GM19455 (cell line): ENCODE measurements around the gene MFAP3L.

Source experiments
- ATAC-seq: cut with Tn5 transposase; IDR thresholded peaks from one replicate; pipeline ENCODE4 v1.9.1; 2021; ENCODE audit not compliant: unreplicated experiment

Gene MFAP3L

DNA sequence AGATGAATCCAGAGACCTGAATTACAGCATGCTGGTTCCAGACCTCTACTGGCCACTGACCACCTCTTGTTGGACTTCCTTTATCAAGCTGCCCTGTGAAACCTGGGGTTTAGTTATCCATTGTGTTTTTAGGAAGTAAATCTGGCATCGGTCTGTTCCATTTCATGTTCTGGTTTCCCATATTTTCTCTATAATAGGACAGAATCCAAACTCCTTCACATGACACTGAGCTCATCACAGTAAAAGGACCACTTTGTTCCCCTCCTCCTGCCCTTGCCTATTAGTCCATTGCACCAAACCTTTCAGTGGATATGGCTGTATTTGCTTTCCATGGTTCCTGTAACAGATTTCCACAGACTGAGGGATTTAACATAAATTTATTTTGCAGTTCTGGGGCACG lies 4.0 kb downstream of the MFAP3L start:
- ATAC-seq: no peak

DNA sequence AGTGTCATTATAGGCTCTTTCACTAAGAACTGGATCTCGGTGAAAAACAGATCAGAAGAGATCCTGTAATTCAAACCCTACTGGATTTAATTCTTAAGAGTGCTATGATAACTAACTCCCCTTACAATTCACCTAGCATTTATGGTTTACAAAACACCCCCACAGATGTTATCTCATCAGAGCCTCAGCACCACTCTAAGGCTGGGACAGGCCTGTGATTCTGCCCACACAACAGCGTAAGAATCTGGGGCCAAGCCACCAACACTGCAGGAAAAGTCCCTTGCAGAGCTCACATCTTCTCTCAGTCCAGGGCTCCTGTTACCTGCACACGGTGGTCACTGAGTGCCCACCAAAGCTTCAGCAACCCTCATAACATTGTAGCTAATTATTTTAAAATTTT lies 8.9 kb downstream of the MFAP3L start:
- no peak for ATAC-seq

DNA sequence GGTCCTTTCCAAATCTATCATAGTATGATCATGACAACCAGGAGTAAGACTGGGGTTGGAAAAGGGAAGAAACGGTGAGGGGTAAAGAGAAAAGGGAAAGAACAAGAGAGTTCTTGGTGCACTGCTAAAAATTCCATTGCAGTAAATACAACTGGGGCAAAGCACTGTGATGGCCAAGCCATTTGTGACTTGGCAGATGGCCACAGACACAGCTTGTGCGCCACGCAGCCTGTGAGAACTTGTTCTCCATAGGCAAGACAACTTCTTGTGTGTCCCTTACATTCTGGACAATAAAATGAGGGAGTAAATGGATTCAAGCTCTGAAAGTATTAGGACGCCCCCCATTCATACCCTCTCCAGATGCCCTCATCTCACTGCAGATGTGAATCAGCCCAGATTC lies 10.9 kb downstream of the MFAP3L start:
- ATAC-seq: no peak

DNA sequence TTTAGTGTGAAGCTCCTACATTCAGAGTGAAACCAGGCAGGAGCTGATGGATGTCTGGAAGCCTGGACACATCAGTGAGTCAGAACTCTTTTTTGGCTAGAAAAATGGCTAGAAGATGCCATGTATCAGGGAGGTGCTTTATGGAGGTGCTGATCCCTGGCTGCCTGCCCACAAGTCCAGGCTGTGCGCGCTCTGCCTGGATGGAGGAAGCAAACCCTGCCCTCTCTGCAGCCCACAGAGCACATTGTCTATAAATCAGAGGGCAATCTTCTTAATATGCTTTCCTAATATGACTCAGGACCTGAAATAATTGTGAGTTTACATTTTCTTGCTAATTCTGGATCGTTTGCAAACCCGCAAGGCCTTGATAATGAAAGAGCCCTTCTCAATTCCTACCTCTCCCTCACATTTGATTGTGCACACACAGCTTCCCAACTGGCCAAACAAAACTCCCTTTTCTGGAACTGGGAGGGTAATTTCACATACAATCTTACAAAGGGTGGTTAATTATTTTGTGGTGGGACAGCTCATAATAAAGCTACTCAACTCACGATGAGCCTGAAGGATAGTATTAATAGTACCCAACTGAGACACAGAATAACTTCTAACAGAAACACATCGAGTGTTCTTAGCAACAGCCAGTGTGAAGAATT lies 11.7 kb downstream of the MFAP3L start:
- ATAC-seq: no peak

DNA sequence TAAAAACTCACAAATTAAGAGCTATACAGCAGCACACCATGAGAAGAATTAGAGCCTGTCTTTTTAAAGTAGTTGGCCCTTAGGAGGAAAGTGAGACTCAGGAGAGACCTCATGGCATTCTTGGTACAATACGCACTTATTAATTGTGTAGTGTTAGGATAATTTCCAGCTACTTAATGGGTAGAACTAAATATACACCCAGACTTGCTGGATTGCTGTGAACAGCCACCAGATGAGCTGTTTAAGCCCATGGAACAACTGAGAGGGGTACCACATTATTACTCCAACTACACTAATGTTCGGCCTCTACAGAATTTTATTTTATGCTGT lies 13.6 kb downstream of the MFAP3L start:
- no peak for ATAC-seq

DNA sequence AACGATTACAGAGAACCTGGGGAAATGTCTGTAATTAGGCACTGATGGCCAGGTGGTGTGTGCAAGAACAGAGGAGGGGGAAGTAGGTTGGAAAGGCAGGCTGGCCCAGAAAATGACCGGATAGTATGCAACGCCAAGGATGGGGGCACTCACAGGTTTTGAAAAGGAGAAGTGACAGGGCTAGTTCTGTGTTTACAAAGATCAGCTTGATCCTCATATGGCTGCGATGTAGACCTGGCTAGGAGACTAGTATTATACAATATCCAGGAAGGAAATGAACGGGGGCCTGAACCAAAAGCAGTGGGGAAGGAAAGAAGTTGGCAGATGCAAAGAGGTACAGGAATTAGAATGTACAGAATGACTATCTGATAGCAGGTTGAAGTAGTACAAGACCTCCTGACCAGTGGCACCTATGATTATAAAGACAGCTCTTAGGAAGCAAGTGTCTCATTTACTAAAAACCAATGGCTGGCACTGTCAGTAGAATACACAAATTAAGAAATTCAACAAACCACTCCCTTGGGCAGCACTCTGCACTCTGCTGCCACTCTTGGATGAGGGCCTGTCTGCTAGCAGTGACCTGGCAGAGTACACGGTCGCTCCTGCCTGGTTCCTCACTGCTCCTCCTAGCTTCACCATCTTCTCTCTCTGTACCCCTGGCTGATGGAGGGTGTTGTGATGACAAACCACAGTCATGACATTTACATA lies 14.1 kb downstream of the MFAP3L start:
- ATAC-seq: no peak

DNA sequence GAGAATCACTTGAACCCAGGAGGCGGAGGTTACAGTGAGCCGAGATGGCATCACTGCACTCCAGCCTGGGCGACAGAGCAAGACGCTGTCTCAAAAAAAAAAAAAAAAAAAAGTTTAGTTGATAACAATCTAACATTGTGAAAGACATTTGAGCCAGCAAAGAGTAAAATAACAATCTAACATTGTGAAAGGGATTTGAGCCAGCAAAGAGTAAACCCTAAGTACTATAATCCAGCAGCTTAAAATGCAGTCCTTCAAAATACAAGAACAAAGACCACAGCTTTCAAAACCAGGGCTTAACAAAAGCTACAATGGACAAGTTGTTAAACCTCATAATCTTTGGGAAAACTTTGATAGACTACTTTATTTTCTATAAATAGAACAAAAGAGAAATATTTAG lies 16.9 kb downstream of the MFAP3L start:
- ATAC-seq: no peak

DNA sequence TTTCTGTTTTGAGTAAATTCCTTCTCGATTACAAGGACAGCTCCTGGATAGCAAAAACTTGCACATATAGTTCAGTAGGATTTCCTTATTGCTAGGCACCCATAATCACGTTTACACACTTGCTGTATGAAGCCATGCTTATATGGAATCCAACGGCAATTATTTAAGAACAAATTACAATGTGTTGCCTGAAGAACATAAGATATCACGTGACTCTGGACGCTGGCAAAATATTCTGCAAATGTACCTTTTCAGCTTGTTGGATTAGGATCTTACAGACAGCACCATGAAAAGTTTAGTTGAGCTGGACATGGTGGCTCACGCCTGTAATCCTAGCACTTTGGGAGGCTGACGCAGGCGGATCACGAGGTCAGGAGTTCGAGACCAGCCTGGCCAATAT lies 17.4 kb downstream of the MFAP3L start:
- ATAC-seq: no peak

DNA sequence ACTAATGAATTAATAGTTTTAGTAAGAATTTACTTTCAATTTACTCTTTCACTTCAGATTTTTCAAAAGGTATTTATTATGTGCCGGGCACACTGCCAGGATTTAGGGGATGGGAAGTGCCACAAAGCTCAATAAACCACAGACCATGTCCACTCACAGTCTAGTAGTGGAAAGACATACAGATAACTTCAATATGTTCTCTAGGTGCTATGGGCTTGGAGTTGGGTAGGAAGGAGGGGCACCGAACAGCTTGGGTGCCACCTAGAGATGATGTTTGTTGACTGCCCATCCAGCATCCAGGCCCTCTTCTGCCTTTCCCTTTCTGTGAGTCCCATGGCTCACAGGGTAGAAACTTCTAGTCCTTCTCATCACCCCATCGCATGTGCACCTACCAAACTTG lies 17.8 kb downstream of the MFAP3L start:
- ATAC-seq: no peak

DNA sequence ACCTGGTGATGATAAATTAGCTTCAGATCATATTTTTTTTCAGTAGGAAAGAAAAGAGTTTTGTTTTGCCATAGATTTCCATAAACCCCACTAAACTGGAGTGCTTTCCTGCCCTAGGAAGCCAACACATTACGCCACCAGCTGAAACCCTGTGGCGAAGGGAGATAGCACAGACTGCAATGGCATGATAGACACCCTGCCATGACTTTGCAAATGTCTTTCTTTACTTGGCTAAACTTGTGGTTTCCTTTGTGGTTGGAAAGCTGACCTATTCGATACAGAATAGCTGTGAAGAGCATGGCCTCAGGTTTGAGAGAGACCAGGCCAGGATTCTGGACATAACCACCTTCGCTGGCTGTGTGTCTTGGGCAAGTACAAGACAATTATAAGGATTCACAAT lies 19.1 kb downstream of the MFAP3L start:
- no peak for ATAC-seq

DNA sequence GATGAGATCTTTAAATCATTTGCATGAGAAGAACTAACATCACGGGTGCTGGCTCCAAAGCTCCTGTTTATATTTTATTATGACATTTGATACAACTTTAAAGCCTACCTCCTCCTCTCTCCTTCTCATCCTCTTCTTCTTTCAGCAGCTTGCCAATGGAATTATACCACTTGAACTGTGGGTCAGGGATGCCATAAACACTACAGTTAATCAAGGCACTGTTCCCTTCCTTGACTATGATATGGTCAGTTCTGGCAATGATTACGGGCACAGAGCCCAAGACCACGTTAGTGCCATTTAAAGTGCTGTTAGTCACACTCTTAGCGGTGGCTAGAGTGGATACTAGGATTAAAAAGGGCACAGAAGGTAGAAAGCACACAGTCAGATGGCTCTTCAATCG lies 20.7 kb downstream of the MFAP3L start:
- ATAC-seq: no peak

DNA sequence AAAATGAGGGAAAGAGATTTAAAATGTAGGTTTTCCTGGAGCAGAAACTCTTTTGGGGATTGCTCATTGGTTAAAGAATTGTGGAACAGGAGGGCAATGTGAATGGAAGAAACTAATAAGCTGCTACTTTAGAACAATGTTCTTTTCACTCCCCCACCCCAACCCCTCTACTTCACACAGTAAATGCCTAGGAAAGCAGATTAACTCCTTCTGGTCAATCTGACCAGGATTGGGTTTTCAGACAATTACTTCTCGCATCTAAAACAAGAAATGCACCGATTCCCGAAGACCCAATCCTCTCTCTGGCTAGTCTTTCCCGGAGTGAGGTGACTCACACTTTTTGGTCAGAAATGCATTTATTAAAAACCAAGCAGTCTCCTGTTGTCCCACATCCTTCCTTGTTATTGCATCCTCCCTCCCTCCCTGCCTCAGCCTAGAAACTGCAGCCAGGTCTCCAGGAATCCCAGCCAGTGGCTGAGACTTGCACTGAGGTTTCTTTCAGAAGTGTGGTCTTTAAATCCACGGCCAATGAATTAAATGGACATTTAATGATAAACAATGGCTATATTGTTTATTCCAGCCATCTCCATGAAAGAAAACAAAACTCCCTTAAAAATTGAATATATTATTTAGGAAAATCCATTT lies 21.4 kb downstream of the MFAP3L start:
- no peak for ATAC-seq

DNA sequence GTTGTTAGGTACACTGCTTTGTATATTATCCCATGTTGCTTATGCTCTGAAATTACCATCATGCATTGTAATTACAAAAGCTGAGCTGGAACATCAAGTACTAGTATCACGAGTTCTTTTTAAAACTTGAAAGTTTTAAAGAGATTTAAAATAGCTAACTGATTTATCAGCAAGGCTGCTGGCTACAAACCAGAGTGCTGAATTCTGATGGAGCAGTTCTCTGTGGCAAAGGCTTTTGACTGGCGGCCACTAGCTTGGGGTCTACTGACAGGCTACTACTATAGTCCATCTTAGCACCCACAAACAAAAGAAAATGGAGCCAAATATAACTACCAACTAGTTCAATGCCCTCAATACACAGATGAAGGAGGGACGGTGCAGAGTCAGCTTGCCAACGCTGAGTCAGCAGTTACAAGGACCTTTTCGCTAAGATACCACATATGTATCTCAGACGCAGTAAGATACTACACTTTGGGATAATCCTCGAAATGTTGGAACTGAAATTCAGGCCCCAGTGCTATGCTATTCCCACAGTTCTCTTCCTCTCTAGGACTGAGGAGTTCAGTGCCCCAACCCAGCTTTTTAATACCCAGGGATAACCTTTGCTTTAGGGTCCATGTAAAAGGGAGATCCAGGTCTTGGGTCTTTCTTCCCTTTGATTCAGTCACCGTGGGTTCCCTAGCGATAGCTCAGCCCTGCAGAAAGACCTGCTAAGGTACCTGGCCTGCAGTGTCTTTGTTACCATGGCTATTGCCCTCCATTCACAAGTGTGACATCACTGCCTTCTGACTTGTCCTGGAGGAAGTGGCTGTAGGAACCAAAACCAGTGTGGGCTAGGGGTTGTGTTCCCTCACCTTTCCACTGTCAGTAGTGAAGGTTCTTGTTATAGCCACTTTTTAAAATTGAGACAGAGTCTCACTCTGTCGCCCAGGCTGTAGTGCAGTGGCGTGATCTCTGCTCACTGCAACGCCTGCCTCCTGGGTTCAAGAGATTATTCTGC lies 22.8 kb downstream of the MFAP3L start:
- ATAC-seq: no peak

DNA sequence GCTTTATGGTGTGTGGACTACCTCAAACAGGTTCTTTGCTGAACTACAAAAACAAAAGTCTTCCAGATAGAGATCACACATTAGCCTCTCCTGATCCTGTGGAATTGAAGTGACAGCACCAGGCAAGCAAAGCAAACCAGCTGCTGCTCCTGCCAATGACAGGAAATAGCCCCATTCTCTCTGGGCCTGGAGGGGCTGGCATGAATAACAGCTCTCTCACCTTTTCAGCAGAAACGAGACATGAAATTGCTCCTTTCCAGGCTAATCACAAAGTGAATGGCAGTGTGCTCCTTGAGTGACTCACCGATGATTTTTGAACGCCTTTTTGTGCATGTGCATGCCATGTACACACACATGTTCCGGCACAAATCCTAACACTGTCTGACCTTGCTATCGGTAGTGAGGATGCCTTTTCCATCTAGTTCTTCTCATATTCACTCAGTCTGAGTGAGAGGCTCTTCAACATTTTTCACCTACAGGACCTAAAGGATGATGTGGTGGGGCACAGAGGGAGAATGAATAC lies 24.4 kb downstream of the MFAP3L start:
- ATAC-seq: no peak

DNA sequence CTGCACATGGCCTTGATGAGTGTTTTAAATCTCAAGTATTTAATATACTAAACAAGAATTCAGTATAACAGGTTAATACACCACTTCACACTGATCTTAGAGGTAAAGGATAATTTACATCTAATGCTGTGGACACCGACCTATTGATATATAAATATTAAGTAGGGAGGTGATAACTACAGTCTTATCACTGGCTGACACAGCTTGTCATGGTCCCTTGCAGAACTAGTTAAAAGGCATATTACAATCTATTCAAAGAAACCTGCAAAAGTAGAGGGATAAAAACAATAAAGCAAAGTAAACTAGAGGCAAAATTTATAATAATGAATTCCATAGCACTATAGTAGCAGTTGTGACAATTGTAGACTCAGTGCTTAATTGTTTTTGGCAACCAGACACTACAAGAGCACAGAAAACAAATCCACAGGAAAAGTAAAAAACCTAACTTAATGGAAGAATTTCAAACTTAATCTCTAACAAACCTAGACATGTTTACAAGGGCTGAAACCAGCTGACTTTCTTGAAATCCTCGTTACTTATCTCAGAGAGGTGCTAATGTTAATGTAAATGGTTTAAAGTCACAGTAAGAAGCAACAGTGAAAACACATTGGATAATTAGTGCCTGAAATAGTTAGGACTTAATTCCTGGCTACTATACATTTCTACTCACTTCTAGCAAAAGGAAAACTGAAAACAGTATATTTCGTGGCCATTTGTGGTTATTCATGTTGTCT lies 25.0 kb downstream of the MFAP3L start:
- ATAC-seq: no peak

DNA sequence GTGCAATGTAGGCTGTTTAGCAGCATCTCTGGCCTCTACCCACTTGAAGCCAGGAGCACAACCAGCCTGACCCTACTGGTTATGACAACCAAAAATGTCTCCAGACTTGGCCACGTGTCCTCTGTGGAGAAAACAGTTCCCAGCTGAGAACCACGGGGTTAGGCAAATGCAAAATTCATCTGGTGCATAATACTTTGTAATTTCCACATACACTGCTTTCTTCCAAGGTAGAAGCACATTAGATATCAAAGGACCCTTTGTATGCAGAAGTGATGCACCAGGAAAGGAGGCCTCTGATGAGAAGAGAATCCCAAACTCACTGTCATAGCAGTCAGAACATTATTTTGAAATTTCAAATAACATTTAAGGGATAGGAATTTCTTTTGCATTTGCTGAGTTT lies 26.3 kb downstream of the MFAP3L start:
- no peak for ATAC-seq

DNA sequence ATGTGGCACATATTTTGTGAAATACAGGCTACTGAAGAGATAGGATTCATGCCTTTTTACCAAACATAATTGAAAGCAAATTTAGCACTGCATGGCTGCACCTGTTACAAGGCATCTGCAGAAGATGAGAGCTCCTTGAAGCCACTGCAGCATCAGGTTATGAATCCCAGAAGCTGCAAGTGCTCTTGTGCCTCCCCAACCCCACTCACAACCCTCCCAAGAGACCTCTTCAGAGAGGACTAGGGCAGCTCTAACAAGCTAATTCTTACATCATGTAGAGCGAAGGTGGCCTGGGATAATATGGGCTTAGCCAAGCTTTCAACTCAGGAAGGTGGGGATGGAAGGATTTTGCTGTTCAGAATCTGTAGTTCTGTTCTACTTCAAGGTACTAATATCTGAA lies 27.2 kb downstream of the MFAP3L start:
- no peak for ATAC-seq

DNA sequence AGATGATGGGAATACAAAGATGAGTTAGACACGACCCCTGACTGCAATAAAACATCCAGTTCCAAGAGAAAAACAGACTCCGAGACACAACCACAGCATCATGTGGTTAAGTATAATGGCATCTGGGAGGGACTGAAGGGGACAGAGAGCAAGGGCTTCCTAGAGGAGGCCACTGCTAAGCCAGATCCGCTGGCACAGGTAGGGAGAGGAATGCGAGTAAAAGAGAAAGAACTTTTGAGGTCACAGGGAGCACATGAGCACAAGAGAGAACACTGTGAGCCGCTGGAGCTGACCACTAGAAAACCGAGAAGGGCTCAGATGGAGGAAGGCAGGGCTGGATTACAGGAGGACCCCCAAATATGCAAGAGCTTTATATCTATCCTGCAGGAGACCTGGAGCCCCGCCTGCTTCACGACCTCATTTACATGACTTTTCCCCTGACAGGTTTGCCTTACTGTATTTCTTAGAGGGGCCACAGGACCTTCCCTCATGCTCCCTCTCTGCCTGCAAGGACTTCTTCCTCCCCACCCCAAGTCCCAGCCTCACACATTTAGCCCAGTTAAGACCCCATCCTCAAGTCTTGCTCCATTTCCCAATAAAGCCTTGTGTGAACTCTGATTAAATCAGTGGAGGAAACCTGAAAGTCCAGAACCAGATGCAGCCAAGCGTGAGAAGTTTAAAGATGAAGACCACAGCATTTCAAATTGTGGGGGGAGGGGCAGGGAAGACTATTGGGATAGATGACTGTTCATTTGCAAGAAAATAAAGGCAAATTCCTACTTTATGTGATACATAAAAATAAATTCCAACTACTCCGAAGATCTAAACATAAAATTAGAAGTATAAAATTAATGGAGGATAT lies 29.6 kb downstream of the MFAP3L start:
- no peak for ATAC-seq

DNA sequence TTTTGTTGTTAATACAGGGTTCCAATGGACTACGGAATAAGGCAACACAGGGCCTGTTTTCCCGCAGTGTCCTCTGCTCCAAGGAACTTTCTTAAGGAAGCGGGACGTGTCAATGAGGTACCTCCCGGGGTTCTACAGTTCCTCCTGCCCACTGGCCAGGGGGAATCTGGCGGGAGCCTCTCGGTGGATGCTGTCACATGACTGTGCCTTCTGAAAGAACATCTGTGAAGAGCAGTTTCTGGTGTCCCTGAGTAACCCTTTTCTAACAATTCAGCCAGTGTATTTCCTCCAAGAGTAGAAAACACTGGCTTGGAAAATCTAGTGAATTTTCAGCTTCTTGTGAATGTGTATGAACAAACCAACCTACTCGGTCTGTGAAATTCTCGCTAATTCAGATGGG lies 32.7 kb downstream of the MFAP3L start:
- ATAC-seq: no peak

DNA sequence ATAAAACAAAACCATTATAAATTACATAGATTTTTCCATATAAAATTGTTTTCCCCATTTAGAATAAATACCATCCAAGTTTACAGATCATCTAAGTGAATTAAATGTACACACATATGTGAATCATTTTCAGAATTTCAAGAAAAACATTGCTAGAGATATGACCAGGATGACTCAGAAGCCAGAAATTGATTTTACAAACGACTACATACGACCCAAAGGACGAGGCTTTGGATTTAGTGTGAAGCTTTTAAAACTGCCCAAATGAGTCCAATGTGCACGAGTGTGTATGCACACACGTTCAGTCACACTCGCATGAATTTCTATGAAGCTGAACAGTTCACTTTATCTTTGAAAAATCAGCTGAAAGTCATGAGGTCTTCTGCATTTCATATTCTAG lies 37.9 kb downstream of the MFAP3L start:
- no peak for ATAC-seq
